Dendritic cell treated with granulocyte-macrophage colony-stimulating factor and Interleukin-4, amounts not matched to agents 40 ng/mL and 50 ng/mL, for 4 days (primary cell): Measurements from ENCODE around the gene DMRT1.
"Not testable (repeated sequence)": the region's sequence is repeated elsewhere in the genome, so short reads cannot be mapped to it uniquely, and the experiment has no call there.

Experiments used
- H3K27ac Mint-ChIP-seq: one replicate; pipeline ENCODE4 v1.8.0; 2022; ENCODE audit warnings: mild to moderate bottlenecking, mixed read lengths
- H3K27me3 Mint-ChIP-seq: one replicate; pipeline ENCODE4 v1.8.0; 2022; ENCODE audit warnings: mild to moderate bottlenecking, mixed read lengths
- H3K36me3 Mint-ChIP-seq: one replicate; pipeline ENCODE4 v1.8.0; 2022; ENCODE audit warnings: low read depth, mixed read lengths
- H3K4me1 Mint-ChIP-seq: one replicate; pipeline ENCODE4 v1.8.0; 2022; ENCODE audit warnings: low read depth, mixed read lengths
- H3K4me3 Mint-ChIP-seq: one replicate; pipeline ENCODE4 v1.8.0; 2022; ENCODE audit warnings: mild to moderate bottlenecking, moderate library complexity, mixed read lengths
- H3K9me3 Mint-ChIP-seq: one replicate; pipeline ENCODE4 v1.8.0; 2022; ENCODE audit warnings: mixed read lengths
- intact Hi-C: fragments of 100-400 bp; cut with micrococcal nuclease; formaldehyde crosslinking; loops from one replicate; pipeline ENCODE4 v1.15.0; 2022

The DMRT1 gene

DNA sequence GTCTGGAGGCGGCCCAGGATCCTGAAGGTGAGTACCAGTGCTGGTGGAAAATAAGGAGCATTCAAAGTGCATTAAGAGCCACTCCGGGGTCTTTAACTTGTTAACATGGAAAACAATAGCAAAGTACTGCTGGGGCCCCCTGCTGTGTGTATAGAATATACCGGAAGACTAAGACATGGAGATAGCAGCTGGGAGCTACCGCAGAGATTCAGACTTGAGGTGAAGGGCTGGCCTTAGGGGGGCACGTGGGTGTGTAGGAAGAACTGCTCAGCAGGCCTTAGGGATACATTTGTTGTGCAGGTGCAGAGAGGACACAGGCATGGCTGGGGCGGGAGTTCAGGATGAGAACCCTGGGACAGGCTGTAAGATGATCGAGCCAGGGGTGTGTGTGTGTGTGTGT is 1.2 kb upstream of the DMRT1 start:
- Mint-ChIP-seq H3K4me1 (no peaks in the 10 kb centered on the region), H3K36me3 (no peaks in the 10 kb centered on the region), H3K27ac (no peak overlapping the region), H3K4me3 (no peak overlapping the region), H3K9me3 (no peaks in the 10 kb centered on the region), H3K27me3 (peaks cover 75% of the 10 kb centered on the region)
- intact Hi-C loops = no loop called here

DNA sequence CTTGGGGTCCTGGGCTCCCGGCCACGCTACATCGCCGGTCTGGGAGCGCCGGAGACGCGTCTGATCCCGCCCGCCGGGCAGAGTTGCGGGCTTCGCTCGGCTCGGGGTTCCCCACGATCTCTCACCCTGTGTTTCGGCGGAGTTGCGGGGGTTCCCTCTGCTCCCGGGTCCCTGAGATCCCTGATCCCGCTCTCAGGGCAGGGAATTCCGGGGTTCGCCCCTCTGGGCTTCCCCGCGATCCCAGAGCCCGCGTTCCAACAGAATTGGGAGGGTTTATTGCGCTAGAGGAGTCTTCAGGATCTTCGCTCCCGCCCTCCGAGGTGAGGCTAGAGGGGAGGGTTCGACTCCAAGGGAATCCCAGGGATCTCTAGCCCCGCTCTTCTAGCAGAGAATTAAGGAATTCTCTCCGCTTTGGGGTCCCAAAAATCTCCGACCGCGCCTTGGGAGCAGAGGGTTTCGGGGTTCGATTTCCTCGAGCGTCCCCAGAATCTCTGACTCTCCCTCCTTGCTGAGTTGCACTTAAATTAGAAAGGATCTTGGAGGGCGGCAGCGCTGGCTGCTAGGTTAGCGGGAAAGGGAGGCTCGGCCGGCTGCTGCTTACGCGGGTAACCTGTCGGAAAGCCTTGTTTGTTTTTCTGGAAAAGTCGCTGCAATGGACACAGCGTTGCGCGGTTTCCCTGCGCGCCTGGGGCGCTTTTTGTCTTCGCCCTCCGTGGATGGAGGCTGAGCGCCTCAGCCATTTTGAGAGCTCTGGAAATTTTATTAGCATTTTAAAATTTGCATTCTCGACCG is 1.3 kb downstream of the DMRT1 start:
- no peaks in the 10 kb centered on the region for H3K4me1 Mint-ChIP-seq
- H3K27ac Mint-ChIP-seq = no peak overlapping the region

DNA sequence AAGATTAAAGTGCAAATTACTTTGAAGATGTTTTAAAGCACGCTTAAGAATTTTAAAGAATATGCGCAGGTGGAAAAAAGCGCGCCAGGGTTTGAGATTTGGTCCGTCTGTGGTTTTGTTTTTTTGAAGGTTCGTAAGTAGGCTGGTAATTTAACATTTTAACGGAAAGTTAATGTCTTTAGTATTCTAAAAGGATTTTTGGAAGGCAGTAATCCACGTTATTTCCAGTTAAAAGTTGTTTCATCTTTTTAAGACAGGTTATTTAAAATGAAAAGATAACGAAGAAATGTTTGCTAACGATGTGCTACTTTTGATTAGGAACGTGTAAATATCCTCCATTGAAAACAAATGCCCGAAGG is 1.9 kb downstream of the DMRT1 start:
- Mint-ChIP-seq H3K36me3 (no peaks in the 10 kb centered on the region), H3K27me3 (peaks cover 76% of the 10 kb centered on the region), H3K9me3 (no peaks in the 10 kb centered on the region), H3K4me3 (no peak overlapping the region), H3K27ac (no peak overlapping the region), H3K4me1 (no peaks in the 10 kb centered on the region)
- intact Hi-C loops = no loop called here

More for the DNA sequence above, 1.3 kb downstream of the DMRT1 start:
- Mint-ChIP-seq H3K9me3 (no peaks in the 10 kb centered on the region), H3K27me3 (peaks cover 80% of the 10 kb centered on the region), H3K36me3 (no peaks in the 10 kb centered on the region), H3K4me3 (no peak overlapping the region)
- intact Hi-C loops = no loop called here

DNA sequence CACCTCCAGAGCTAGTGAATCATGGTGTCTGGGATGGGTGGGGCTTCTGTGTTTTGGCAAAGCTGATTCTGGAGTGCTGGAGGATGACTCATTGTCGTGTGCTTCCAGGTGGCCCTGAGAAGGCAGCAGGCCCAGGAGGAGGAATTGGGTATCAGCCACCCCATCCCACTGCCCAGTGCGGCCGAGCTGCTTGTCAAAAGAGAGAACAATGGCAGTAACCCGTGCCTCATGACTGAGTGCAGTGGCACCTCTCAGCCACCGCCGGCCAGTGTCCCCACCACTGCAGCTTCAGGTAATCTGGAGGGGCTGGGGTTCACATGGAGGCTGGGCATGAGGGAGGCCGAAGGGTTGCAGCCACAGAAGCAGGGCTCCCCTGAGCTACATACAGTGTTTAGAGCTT is 5.4 kb downstream of the DMRT1 start:
- Mint-ChIP-seq H3K36me3 (no peaks in the 10 kb centered on the region), H3K27me3 (peaks cover 55% of the 10 kb centered on the region), H3K9me3 (no peaks in the 10 kb centered on the region), H3K4me1 (no peaks in the 10 kb centered on the region), H3K27ac (no peak overlapping the region), H3K4me3 (no peak overlapping the region)
- intact Hi-C loops = no loop called here

DNA sequence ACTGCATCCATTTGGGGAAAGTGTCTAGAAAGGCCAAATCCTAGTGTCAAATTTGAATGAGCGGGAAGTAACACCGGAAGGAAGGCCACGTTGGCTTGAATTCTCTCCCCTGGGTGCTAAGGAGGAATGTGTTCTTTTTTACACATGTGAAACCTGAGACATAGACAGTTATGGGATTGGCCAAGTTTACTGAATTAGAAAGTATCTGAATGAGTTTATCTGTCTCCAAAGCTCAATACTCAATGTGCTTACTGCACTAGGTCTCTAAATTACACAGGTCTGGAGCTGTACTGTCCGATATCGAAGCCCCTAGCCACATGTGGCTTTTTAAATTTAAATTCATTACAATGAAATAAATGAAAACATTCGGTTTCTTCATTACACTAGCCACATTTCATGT is 6.0 kb downstream of the DMRT1 start:
- Mint-ChIP-seq H3K4me3 (no peak overlapping the region), H3K27me3 (peaks cover 49% of the 10 kb centered on the region), H3K9me3 (no peaks in the 10 kb centered on the region), H3K36me3 (no peaks in the 10 kb centered on the region), H3K27ac (no peak overlapping the region), H3K4me1 (no peaks in the 10 kb centered on the region)
- intact Hi-C loops = no loop called here

DNA sequence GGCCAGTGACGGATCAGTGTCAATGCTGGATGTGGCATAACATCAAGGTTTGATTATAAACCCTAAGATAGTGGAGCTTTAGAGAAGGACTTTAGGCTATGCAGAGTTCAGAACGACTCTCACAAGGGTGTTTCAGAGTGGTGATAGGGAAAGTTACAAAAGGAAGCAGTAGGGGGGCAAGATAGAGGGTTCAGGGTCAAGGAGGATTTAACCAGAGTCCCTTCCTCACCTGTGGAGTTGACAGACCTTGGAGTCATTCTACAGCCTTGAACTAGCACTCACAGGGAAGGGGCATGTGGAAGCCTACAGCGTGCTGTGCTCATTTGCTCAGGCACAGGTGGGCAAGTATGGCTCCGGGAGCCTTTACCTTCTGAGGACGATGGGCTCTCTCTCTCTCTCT is 7.9 kb downstream of the DMRT1 start:
- intact Hi-C loops = no loop called here
- no peaks in the 10 kb centered on the region for H3K9me3 Mint-ChIP-seq
- H3K27me3 Mint-ChIP-seq = peaks cover 39% of the 10 kb centered on the region
- H3K36me3 Mint-ChIP-seq = no peaks in the 10 kb centered on the region
- H3K27ac Mint-ChIP-seq = no peak overlapping the region
- no peaks in the 10 kb centered on the region for H3K4me1 Mint-ChIP-seq
- no peak overlapping the region for H3K4me3 Mint-ChIP-seq

DNA sequence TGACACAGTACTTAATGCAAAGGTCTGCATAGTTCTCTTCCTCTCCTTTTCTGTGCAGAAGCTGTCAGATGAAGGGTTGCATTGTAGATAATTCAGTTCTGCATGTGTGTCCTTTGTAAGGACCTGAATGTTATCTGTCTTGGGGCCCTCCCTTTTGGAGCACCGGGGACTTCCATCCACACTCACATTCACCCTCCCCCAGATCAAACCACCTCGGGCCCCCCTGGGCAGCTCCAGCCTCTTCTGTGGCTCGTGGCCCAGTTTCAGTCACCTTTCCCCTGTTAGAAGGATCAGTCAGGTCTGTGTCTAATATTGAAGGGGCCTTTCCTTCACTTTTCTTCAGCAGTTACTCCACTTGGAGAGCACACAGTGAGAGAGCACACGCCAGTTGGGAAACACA is 11.0 kb downstream of the DMRT1 start:
- Mint-ChIP-seq H3K36me3 (no peaks in the 10 kb centered on the region), H3K4me1 (no peaks in the 10 kb centered on the region), H3K27ac (no peak overlapping the region), H3K9me3 (no peaks in the 10 kb centered on the region), H3K27me3 (peaks cover 19% of the 10 kb centered on the region), H3K4me3 (no peak overlapping the region)
- intact Hi-C loops = no loop called here

DNA sequence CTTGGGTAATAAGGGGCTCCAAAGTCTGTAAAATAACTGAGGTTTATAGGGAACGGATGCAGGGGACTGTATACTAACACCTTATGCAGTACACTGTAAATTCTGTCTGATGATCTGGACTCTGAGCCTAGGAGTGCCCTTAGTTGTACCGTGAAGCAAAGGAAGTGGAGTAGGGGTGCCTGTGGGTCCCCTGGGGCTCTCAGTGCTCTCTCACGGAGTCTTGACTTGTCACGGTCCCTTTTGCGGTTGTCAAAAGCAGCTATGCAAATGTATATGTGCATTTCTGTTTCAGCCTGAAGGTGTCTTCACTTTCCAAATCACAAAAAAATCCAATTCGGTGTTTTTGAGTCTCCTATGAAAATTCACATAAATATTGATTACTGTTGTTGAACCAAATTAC is 17.8 kb downstream of the DMRT1 start:
- intact Hi-C loops = no loop called here
- Mint-ChIP-seq H3K27me3 (peaks cover 9% of the 10 kb centered on the region), H3K36me3 (no peaks in the 10 kb centered on the region), H3K4me3 (no peak overlapping the region), H3K4me1 (no peaks in the 10 kb centered on the region), H3K9me3 (no peaks in the 10 kb centered on the region), H3K27ac (no peak overlapping the region)

DNA sequence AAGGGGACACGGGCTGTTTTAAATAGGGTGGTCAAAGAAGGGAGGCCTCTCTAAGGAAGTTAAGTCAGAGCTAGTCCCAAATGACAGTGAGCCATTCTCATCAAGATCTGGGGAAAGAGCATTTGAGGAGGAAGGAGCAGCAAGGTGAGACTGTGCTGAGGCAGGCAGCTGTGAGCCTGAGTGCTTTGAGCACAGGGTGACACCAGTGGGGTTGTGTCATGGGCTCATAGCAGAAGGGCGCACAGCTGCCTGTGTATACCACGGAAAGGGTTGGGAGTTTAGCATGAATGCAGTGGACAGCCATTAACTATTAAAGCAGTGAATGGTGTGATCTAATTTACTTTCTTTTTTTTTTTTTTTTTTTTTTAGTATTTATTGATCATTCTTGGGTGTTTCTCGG is 19.2 kb downstream of the DMRT1 start:
- peaks cover 10% of the 10 kb centered on the region for H3K27me3 Mint-ChIP-seq

DNA sequence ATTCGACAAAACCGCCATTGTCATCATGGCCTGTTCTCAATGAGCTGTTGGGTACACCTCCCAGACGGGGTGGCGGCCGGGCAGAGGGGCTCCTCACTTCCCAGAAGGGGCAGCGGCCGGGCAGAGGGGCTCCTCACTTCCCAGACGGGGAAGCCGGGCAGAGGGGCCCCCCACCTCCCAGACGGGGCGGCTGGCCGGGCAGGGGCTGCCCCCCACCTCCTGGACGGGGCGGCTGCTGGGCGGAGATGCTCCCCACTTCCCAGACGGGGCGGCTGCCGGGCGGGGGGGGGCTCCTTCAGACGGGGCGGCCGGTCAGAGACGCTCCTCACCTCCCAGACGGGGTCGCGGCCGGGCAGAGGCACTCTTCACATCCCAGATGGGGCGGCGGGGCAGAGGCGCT is 20.0 kb downstream of the DMRT1 start:
- intact Hi-C loops, H3K4me1 Mint-ChIP-seq, H3K27ac Mint-ChIP-seq, H3K36me3 Mint-ChIP-seq, H3K4me3 Mint-ChIP-seq, H3K9me3 Mint-ChIP-seq: not testable (repeated sequence)
- H3K27me3 Mint-ChIP-seq = peaks cover 12% of the 10 kb centered on the region

More for the DNA sequence above, 19.2 kb downstream of the DMRT1 start:
- H3K36me3 Mint-ChIP-seq = no peaks in the 10 kb centered on the region
- no peak overlapping the region for H3K27ac Mint-ChIP-seq
- H3K4me1 Mint-ChIP-seq = no peaks in the 10 kb centered on the region
- intact Hi-C loops = no loop called here
- H3K9me3 Mint-ChIP-seq = no peaks in the 10 kb centered on the region
- H3K4me3 Mint-ChIP-seq = no peak overlapping the region

DNA sequence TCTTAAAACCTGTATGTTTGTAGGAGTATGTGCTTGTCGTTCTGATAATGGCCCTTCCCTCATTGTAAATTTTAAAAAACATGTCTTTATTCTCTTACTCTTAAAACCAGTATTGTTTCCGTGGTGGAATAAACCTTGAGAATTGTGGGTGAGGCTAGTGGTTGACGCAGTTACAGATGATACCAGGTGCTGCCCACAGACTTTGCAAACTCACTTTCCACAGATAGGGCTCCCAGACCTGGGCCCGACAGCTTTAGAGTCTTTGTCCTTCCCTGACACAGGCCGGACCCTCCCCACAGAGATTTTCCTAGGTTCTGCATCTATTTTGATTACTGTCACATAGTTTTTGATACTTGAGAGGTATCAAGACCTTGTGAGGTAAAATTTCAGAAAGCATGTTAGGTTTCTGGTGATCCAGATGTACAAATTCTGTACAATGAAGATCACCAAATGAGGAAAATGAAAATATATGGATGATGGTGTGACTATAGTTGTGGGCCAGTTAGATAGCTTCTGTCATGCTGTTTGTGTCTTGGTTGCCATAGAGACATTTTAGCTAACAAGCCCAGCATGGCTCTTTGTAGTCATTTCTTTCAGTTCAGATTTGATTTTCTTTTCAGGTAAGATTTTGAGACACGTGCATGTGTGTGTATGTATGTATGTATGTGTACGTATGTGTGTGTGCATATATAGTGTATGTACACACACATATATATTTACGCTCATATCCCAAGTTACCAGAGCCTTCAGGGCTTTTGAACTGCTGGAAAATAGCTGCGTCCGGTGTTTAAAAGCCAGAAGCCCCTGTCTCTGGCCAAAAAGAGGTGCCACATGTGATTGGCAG is 33.8 kb downstream of the DMRT1 start:
- Mint-ChIP-seq H3K36me3 (no peaks in the 10 kb centered on the region), H3K4me3 (no peak overlapping the region), H3K4me1 (no peaks in the 10 kb centered on the region), H3K27me3 (peaks cover 20% of the 10 kb centered on the region), H3K9me3 (no peaks in the 10 kb centered on the region), H3K27ac (no peak overlapping the region)
- intact Hi-C loops = no loop called here

DNA sequence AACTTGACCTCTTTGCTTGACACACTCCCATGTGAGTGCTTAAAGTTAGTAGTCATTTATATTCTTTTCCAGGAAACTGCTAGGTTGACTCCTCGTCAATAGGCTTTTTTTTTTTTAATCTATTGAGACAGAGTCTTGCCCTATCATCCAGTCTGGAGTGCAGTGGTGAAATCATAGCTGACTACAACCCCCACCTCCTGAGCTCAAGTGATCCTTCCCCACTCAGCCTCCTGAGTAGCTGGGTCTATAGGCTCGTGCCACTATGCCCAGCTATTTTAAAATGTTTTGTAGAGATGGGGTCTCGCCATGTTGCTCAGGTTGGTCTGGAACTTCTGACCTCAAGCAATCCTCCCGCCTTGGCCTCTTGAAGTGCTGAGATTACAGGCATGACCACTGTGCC is 34.9 kb downstream of the DMRT1 start:
- H3K27ac Mint-ChIP-seq = no peak overlapping the region
- H3K27me3 Mint-ChIP-seq = peaks cover 30% of the 10 kb centered on the region
- H3K4me3 Mint-ChIP-seq = no peak overlapping the region
- H3K9me3 Mint-ChIP-seq = no peaks in the 10 kb centered on the region
- H3K36me3 Mint-ChIP-seq = no peaks in the 10 kb centered on the region
- H3K4me1 Mint-ChIP-seq = no peaks in the 10 kb centered on the region
- intact Hi-C loops = no loop called here

DNA sequence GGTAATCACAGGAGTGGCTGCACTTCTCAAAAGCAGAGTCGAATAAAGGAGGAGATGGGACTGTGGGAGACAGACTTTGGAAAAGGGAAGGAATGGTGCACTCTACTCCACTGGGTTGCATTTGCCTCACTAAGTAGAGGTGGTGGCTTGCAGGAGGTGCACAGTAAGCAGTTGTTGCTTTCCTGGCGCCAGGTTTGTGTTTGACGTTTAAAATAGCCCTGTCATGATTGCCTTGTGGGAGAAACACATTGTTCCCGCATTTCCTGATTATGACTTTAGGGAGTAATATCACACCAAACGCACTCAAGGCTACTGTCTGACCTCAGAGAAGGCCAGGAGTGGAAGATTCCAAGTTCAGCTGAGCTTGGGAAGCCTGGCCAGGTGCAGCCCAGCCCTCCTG is 36.7 kb downstream of the DMRT1 start:
- Mint-ChIP-seq H3K27ac (no peak overlapping the region), H3K27me3 (peaks cover 41% of the 10 kb centered on the region), H3K4me1 (no peaks in the 10 kb centered on the region), H3K36me3 (no peaks in the 10 kb centered on the region), H3K4me3 (no peak overlapping the region), H3K9me3 (no peaks in the 10 kb centered on the region)
- intact Hi-C loops = no loop called here

DNA sequence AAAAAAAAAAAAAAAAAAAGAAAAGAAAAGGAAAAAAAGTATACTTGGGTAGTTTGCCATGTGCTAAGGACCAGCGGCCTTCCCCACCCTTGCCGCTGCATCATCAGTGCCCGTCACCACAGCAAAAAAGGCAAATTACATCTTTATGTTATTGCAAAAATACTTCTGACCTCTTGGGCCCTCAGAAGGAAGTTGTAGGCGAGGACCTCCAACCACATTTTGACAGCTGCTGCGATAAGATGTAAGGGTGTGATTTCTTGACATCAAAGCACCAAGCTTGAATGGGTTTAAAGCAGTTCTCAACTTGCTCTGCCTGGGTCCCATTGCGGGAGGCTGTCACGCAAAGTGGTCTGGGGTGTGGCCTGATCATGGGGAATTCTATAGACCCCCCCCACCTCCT is 39.2 kb downstream of the DMRT1 start:
- Mint-ChIP-seq H3K4me3 (no peak overlapping the region), H3K27me3 (peaks cover 52% of the 10 kb centered on the region), H3K27ac (no peak overlapping the region), H3K4me1 (no peaks in the 10 kb centered on the region), H3K36me3 (no peaks in the 10 kb centered on the region), H3K9me3 (no peaks in the 10 kb centered on the region)
- intact Hi-C loops = no loop called here
